Measurements from ENCODE around the gene ACE. TPM values are rescaled to one million over a fixed set of nuclear protein-coding genes. Genes with fewer than 3 reads are reported as not detected.

ACE gene
- total RNA-seq, 1 donor from 2014 or later: 44.8 TPM

- Mint-ChIP-seq H3K9me3 (ENCODE audit: unreplicated experiment) (no peaks in the 10 kb centered on the region), H3K27me3 (ENCODE audit: unreplicated experiment) (peaks cover 8% of the 10 kb centered on the region), H3K36me3 (ENCODE audit: low read depth, unreplicated experiment) (peaks cover 10% of the 10 kb centered on the region), H3K27ac (ENCODE audit: unreplicated experiment) (no peak overlapping the region), H3K4me1 (ENCODE audit: unreplicated experiment) (peaks cover 22% of the 10 kb centered on the region), H3K4me3 (ENCODE audit: unreplicated experiment) (no peak overlapping the region)
- no peak for TF ChIP-seq CTCF (IDR thresholded peaks at IDR 0.05; ENCODE audit: unreplicated experiment)
- no peak for DNase-seq (ENCODE audit: low spot score)
Observed at GRCh38 chr17:63480826-63481487, 4.1 kb downstream of the ACE start.

- Mint-ChIP-seq H3K4me1 (ENCODE audit: unreplicated experiment) (peaks cover 22% of the 10 kb centered on the region), H3K27ac (ENCODE audit: unreplicated experiment) (no peak overlapping the region), H3K4me3 (ENCODE audit: unreplicated experiment) (no peak overlapping the region), H3K27me3 (ENCODE audit: unreplicated experiment) (peaks cover 8% of the 10 kb centered on the region), H3K9me3 (ENCODE audit: unreplicated experiment) (no peaks in the 10 kb centered on the region), H3K36me3 (ENCODE audit: low read depth, unreplicated experiment) (peaks cover 11% of the 10 kb centered on the region)
- no peak for TF ChIP-seq CTCF (IDR thresholded peaks at IDR 0.05; ENCODE audit: unreplicated experiment)
- no peak for DNase-seq (ENCODE audit: low spot score)
Observed at GRCh38 chr17:63481488-63481870, 4.6 kb downstream of the ACE start.

- Mint-ChIP-seq H3K27me3 (ENCODE audit: unreplicated experiment) (peaks cover 7% of the 10 kb centered on the region), H3K4me3 (ENCODE audit: unreplicated experiment) (peak overlapping the region; percentile 52), H3K36me3 (ENCODE audit: low read depth, unreplicated experiment) (peaks cover 15% of the 10 kb centered on the region), H3K27ac (ENCODE audit: unreplicated experiment) (no peak overlapping the region), H3K4me1 (ENCODE audit: unreplicated experiment) (peaks cover 24% of the 10 kb centered on the region), H3K9me3 (ENCODE audit: unreplicated experiment) (no peaks in the 10 kb centered on the region)
- DNase-seq (ENCODE audit: low spot score): no peak
- TF ChIP-seq CTCF (IDR thresholded peaks at IDR 0.05; ENCODE audit: unreplicated experiment): no peak
Observed at GRCh38 chr17:63482509-63482908, 5.6 kb downstream of the ACE start.

GRCh38 chr17:63483038-63483437 is 6.2 kb downstream of the ACE start:
- H3K27ac Mint-ChIP-seq (ENCODE audit: unreplicated experiment): peak overlapping the region; percentile 42
- no peak for DNase-seq (ENCODE audit: low spot score)
- TF ChIP-seq CTCF (IDR thresholded peaks at IDR 0.05; ENCODE audit: unreplicated experiment): no peak
- H3K4me1 Mint-ChIP-seq (ENCODE audit: unreplicated experiment): peaks cover 22% of the 10 kb centered on the region
- peaks cover 18% of the 10 kb centered on the region for H3K36me3 Mint-ChIP-seq (ENCODE audit: low read depth, unreplicated experiment)
- H3K27me3 Mint-ChIP-seq (ENCODE audit: unreplicated experiment): peaks cover 7% of the 10 kb centered on the region
- H3K4me3 Mint-ChIP-seq (ENCODE audit: unreplicated experiment): no peak overlapping the region
- no peaks in the 10 kb centered on the region for H3K9me3 Mint-ChIP-seq (ENCODE audit: unreplicated experiment)

GRCh38 chr17:63483655-63484575 is 7.1 kb downstream of the ACE start:
- Mint-ChIP-seq H3K4me3 (ENCODE audit: unreplicated experiment) (no peak overlapping the region), H3K4me1 (ENCODE audit: unreplicated experiment) (peaks cover 15% of the 10 kb centered on the region), H3K36me3 (ENCODE audit: low read depth, unreplicated experiment) (peaks cover 18% of the 10 kb centered on the region), H3K9me3 (ENCODE audit: unreplicated experiment) (no peaks in the 10 kb centered on the region), H3K27ac (ENCODE audit: unreplicated experiment) (no peak overlapping the region), H3K27me3 (ENCODE audit: unreplicated experiment) (peaks cover 4% of the 10 kb centered on the region)
- no peak for DNase-seq (ENCODE audit: low spot score)
- TF ChIP-seq CTCF (IDR thresholded peaks at IDR 0.05; ENCODE audit: unreplicated experiment): no peak

All from endothelial cell (in vitro differentiated cells).